Right cardiac atrium (tissue), 5 donors: ENCODE results near the gene PPM1M. TPM values are rescaled to one million over a fixed set of nuclear protein-coding genes. Genes with fewer than 3 reads are reported as not detected.

ENCODE experiments used
- ATAC-seq, 2 donors: fragments of 200-7000 bp; cut with Tn5 transposase; one replicate each; pipeline versions ENCODE4 v1.8.0 to v1.9.1; 2020; ENCODE audit warnings: moderate library complexity in 2 of 2, mild to moderate bottlenecking in 1 of 2
- DNase-seq, 3 donors: peaks; one replicate each; pipeline ENCODE4 v3.0.0-alpha.2; 2020
- H3K27ac ChIP-seq: one replicate; pipeline ENCODE4 v1.5.1; 2013; ENCODE audit warnings: mild to moderate bottlenecking, low read length, control low read depth, moderate library complexity
- H3K27me3 ChIP-seq: one replicate; pipeline ENCODE4 v1.6.1; 2013; ENCODE audit not compliant: control insufficient read depth, insufficient read depth
- H3K4me1 ChIP-seq: one replicate; pipeline ENCODE4 v1.6.1; 2013; ENCODE audit warnings: low read length; ENCODE audit not compliant: control insufficient read depth, insufficient read depth
- H3K4me3 ChIP-seq: one replicate; pipeline ENCODE4 v1.5.1; 2013; ENCODE audit warnings: low read length, control low read depth
- H3K9me3 ChIP-seq: one replicate; pipeline ENCODE4 v1.6.1; 2013; ENCODE audit warnings: low read length; ENCODE audit not compliant: control insufficient read depth
- WGBS: extraction: QIAGEN DNeasy Blood & Tissue Kit; methylation state at CpG from one replicate; pipeline ENCODE4 v1.1.7; 2013; 5-methylcytosine and 5-hydroxymethylcytosine counted together
- intact Hi-C, 4 donors: fragments of 100-400 bp; cut with DNase I; formaldehyde crosslinking; loops; one replicate each; pipeline versions ENCODE4 v1.11.0 to v1.14.0; 2022 to 2023
- polyA plus RNA-seq: library from polyadenylated mRNA; stranded (reverse); fragments of 200-250 nt; gene quantifications from one replicate; pipeline ENCODE4 v1.2.3, GENCODE V29; 2013
- total RNA-seq, 4 donors: library from RNA; stranded (reverse); fragmentation: NEBNext Ultra II Directional; extraction: Animal tissue kit (Norgen Biotek cat#: 25700); gene quantifications; one replicate each; pipeline ENCODE4 v1.2.1, GENCODE V29; 2021
- donor health status: healthy with polysubstance abuse.
- donor health status: DM: no; HTN: yes; CAD: no.
- donor health status: DM: no; HTN: no; CAD: no.
- donor health status: DM: no; HTN: yes; CAD: no; lungs with severe emphysema.
- donor health status: DM: yes; HTN: yes; CAD: no.

Gene PPM1M
- total and polyA plus RNA-seq, 5 donors, result 9.5 to 16.3 (median 14.6) TPM

- Histone ChIP-seq H3K4me1 (no peaks in the 10 kb centered on the region), H3K9me3 (no peaks in the 10 kb centered on the region), H3K27me3 (no peaks in the 10 kb centered on the region), H3K4me3 (no peak overlapping the region), H3K27ac (no peak overlapping the region)
- peak; percentile 64 to 83 (median 81) for DNase-seq
- ATAC-seq, result no peak
- intact Hi-C loops, result loop anchor here in 1 of 4 donors (5.0 kb wide), 1 partner anchor 33 kb away; no protein-coding TSS in a partner anchor
- 66% methylated on average over 10 of the region's 10 CpGs for WGBS
Measured at GRCh38 chr3:52248816-52249547, 3.4 kb downstream of the PPM1M start.

DNA sequence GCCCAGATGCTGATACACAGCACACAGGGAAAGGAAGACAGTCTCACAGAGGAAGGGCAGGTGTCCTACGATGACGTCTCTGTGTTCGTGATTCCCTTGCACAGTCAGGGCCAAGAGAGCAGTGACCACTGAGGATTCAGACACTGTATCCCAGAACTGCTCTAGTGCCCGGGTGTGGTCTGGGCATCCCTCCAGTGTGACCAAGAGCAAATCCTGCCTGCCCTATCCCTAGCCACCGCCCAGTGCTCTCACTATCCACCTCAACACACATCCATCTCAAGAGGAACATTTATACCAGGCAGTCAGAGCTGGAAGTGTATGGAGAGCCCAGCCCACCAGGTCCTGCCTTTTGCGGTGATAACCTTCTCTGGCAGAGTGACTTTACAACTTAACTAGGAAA lies 4.1 kb downstream of the PPM1M start:
- H3K27ac ChIP-seq, result no peak overlapping the region
- no peaks in the 10 kb centered on the region for H3K9me3 ChIP-seq
- ATAC-seq, result no peak
- no peaks in the 10 kb centered on the region for H3K27me3 ChIP-seq
- no peaks in the 10 kb centered on the region for H3K4me1 ChIP-seq
- DNase-seq, result peak in 2 of 3 donors; percentile 14 to 50
- WGBS, result 79% methylated on average over 6 of the region's 6 CpGs
- intact Hi-C loops, result loop anchor here in 1 of 4 donors (5.0 kb wide), 1 partner anchor 33 kb away; no protein-coding TSS in a partner anchor
- no peak overlapping the region for H3K4me3 ChIP-seq

GRCh38 chr3:52250122-52250521 lies 4.6 kb downstream of the PPM1M start:
- ATAC-seq, result no peak
- Histone ChIP-seq H3K4me1 (no peaks in the 10 kb centered on the region), H3K27me3 (no peaks in the 10 kb centered on the region), H3K9me3 (no peaks in the 10 kb centered on the region), H3K27ac (no peak overlapping the region), H3K4me3 (no peak overlapping the region)
- intact Hi-C loops, result no loop called here
- peak in 1 of 3 donors; percentile 12 for DNase-seq
- 98% methylated on average over 1 of the region's 1 CpG for WGBS

DNA sequence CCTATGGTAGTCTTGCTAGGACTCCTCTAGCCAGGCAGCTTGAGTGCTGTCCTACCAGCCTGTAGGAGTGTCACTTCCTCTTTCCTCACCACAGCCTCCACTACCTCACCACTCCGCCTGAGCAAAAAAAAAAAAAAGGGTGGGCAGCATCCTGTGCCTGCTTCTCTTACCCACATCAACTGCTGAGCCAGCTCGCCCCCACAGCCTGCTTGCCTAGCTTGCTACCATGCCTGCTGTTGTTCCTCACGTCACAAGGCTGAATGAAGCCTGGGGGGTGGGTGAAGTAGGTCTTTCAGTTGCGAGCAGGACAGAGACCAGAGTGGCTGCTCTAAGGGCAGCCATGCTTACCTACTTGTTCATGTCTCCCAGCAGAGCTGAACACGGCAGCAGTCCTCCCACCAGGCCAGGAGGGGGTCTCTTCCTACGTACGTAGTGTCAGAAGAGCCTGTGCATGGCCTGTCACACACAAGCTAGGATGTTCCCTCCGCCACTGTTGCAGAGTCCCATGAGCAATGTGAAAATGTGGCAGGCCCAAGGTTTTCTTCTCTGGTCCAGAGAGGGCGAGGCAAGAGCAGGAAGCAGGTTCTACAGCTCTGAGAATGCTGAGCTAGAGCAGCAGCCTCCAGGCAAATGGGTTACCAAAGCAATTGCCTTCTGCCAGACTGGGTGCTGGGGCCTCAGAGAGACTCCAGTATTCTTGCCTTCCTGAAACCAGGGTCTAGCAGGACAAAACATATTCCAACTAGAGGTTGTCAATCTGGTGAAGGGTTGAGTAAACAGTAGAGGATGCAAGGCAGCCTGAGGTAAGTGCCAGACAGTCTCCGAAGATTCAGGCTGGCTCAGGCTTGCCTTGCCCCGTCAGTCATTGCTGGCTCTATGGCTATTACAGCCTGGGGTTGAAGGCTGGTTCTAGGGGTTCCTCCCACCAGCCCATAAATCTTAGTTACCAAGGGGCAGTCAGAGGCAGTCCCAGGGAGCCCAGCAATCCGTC lies 8.1 kb downstream of the PPM1M start:
- no peaks in the 10 kb centered on the region for H3K9me3 ChIP-seq
- ATAC-seq (peak; percentile 53 to 56), DNase-seq (peak; percentile 43 to 80 (median 77))
- H3K27ac ChIP-seq, result peak overlapping the region; percentile 3
- H3K4me3 ChIP-seq, result no peak overlapping the region
- no peaks in the 10 kb centered on the region for H3K4me1 ChIP-seq
- no peaks in the 10 kb centered on the region for H3K27me3 ChIP-seq
- intact Hi-C loops, result no loop called here
- 69% methylated on average over 12 of the region's 12 CpGs for WGBS

DNA sequence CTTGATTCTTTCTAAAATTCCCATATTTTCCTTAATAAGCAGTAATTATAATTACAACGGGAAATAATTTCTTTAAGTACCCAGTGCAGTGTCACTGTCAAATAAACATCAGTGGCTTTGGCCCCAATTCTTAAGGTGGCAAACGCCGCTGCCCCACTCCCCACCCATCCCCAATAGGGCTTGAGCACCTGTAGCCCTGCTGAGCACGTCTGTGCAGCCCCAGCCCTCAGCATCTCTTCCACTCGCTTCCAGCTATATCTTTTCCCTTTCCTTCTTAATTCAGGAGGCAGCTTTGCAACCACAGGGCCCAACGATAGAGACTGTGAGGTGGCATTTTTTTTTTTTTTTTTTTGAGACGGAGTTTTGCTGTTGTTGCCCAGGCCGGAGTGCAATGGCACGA lies 9.0 kb downstream of the PPM1M start:
- H3K9me3 ChIP-seq, result no peaks in the 10 kb centered on the region
- 82% methylated on average over 9 of the region's 9 CpGs for WGBS
- no peak overlapping the region for H3K4me3 ChIP-seq
- intact Hi-C loops, result no loop called here
- H3K4me1 ChIP-seq, result no peaks in the 10 kb centered on the region
- no peak overlapping the region for H3K27ac ChIP-seq
- DNase-seq, result peak in 1 of 3 donors; percentile 18
- no peaks in the 10 kb centered on the region for H3K27me3 ChIP-seq
- ATAC-seq, result no peak

GRCh38 chr3:52256159-52256558 lies 10.6 kb downstream of the PPM1M start:
- Histone ChIP-seq H3K27ac (no peak overlapping the region), H3K27me3 (no peaks in the 10 kb centered on the region), H3K4me3 (no peak overlapping the region), H3K9me3 (no peaks in the 10 kb centered on the region), H3K4me1 (no peaks in the 10 kb centered on the region)
- ATAC-seq (no peak), DNase-seq (no peak)
- intact Hi-C loops, result no loop called here
- WGBS, result 87% methylated on average over 3 of the region's 3 CpGs

GRCh38 chr3:52256622-52257021 lies 11.1 kb downstream of the PPM1M start:
- Histone ChIP-seq H3K27me3 (no peaks in the 10 kb centered on the region), H3K9me3 (no peaks in the 10 kb centered on the region), H3K4me3 (no peak overlapping the region), H3K27ac (no peak overlapping the region), H3K4me1 (no peaks in the 10 kb centered on the region)
- no peak for DNase-seq
- WGBS, result 87% methylated on average over 4 of the region's 4 CpGs
- ATAC-seq, result no peak
- intact Hi-C loops, result no loop called here

- whole genome bisulfite sequencing, result 84% methylated on average over 4 of the region's 4 CpGs
- Histone ChIP-seq H3K4me1 (no peaks in the 10 kb centered on the region), H3K27ac (no peak overlapping the region), H3K4me3 (no peak overlapping the region), H3K27me3 (no peaks in the 10 kb centered on the region), H3K9me3 (no peaks in the 10 kb centered on the region)
- intact Hi-C loops, result no loop called here
- DNase-seq, result no peak
- no peak for ATAC-seq
Measured at GRCh38 chr3:52257911-52258310, 12.4 kb downstream of the PPM1M start.

DNA sequence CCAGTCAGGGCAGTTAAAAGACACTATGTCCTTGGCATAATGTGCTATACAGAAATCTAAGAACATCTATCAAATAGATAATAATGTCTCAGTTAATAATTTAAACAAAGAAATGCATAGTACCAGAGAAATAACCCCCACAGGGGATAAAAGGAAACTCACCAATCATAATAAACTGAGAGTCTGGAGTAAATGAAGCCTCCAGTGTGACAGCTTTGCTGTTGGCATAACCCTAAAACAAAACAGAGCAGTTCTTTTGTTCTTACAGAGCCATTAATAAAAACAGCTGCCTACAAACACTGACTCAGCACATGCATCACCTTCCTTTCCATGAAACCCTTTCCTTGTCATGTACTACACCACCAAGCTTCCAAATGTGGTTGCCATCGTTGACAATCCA lies 13.5 kb downstream of the PPM1M start:
- H3K27me3 ChIP-seq, result no peaks in the 10 kb centered on the region
- ATAC-seq (no peak), DNase-seq (no peak)
- no peaks in the 10 kb centered on the region for H3K9me3 ChIP-seq
- H3K4me1 ChIP-seq, result no peaks in the 10 kb centered on the region
- no peak overlapping the region for H3K27ac ChIP-seq
- no peak overlapping the region for H3K4me3 ChIP-seq
- WGBS, result 73% methylated on average over 1 of the region's 1 CpG
- intact Hi-C loops, result no loop called here

GRCh38 chr3:52259448-52259847 lies 13.9 kb downstream of the PPM1M start:
- Histone ChIP-seq H3K27ac (no peak overlapping the region), H3K4me3 (no peak overlapping the region), H3K4me1 (no peaks in the 10 kb centered on the region), H3K9me3 (no peaks in the 10 kb centered on the region), H3K27me3 (no peaks in the 10 kb centered on the region)
- intact Hi-C loops, result no loop called here
- 84% methylated on average over 4 of the region's 4 CpGs for WGBS
- ATAC-seq, result no peak
- DNase-seq, result no peak

GRCh38 chr3:52262447-52262846 lies 16.9 kb downstream of the PPM1M start:
- no peaks in the 10 kb centered on the region for H3K4me1 ChIP-seq
- H3K9me3 ChIP-seq, result no peaks in the 10 kb centered on the region
- no peak overlapping the region for H3K27ac ChIP-seq
- ATAC-seq, result no peak
- no peaks in the 10 kb centered on the region for H3K27me3 ChIP-seq
- no peak for DNase-seq
- no peak overlapping the region for H3K4me3 ChIP-seq
- intact Hi-C loops, result no loop called here
